GM12874 (cell line): ENCODE data around the gene MEF2C.

Source experiments
- TF ChIP-seq, protein P1 (sequence below): IDR thresholded peaks from 2 replicates; pipeline ENCODE4 v1.5.1; 2011; ENCODE audit warnings: low read depth, mild to moderate bottlenecking, control low read depth, low read length, moderate library complexity; ENCODE audit not compliant: insufficient read depth

MEF2C gene

DNA sequence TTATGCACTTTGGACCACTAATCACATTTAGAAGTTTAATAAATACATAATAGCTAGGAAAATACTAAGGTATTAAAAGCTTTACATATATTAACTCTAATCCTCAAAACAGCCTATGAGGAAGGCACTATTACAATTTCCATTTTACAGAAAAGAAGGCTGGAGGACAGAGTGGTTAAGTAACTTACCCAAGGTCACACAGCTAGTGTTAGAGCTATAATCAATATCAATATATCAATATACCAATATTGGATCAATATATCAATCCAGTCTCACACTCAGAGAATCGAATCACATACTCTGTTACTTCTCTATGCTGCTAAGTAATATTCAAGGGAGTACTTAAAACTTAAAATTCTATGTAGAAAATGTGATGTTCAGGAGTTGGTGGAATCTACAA, 45.2 kb downstream of the MEF2C start:
- TF ChIP-seq, protein P1, sequence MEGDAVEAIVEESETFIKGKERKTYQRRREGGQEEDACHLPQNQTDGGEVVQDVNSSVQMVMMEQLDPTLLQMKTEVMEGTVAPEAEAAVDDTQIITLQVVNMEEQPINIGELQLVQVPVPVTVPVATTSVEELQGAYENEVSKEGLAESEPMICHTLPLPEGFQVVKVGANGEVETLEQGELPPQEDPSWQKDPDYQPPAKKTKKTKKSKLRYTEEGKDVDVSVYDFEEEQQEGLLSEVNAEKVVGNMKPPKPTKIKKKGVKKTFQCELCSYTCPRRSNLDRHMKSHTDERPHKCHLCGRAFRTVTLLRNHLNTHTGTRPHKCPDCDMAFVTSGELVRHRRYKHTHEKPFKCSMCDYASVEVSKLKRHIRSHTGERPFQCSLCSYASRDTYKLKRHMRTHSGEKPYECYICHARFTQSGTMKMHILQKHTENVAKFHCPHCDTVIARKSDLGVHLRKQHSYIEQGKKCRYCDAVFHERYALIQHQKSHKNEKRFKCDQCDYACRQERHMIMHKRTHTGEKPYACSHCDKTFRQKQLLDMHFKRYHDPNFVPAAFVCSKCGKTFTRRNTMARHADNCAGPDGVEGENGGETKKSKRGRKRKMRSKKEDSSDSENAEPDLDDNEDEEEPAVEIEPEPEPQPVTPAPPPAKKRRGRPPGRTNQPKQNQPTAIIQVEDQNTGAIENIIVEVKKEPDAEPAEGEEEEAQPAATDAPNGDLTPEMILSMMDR, result no peak

DNA sequence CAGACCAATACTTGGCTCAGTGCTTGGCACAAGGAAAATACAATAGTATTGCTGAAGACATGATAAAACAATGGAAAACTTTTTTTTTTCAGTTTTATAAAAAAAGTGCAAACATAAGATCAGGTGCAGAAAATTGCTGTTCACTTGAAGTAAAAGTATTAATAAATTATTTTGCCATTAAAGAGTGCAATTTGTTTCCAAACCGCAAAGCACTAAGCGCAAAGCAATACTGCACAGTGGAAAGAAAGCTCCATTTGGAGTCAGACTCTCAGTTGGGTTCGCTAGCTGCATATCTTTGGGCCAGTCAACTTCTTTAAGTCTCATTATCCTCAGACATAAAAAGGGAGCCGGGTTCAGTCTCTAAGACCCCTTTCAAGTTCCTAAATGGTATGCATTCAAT, 45.8 kb downstream of the MEF2C start:
- TF ChIP-seq, protein P1, result no peak

DNA sequence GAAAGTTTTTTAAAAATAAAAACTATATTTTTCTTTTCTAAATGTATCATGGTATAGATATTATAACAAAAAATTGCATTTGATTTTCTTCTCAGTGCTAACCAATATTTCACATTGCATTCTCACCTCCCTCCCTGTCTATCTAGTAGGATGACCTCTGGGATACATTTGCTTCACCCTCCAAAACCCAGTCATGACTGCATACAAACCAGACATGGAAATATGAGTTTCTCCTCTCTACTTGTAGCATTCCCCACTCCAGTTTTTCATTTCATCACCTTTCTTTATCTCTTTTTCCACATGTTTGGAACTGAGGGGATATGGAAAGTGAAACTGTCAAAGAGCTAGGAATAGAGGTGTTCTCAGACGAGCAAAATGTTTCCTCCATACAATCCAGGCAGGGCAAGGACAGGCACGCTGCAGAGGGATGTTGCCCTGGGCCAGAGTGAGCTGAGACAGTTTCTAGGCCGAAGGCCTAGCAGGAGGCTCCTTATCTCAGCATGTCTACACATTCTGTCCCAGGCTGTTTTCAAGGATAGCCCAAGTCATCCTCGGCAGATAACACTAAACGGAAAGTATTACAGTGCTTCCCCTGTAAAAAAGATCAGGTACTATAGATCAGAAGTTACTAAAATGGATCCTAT, 46.7 kb downstream of the MEF2C start:
- TF ChIP-seq, protein P1, result no peak

DNA sequence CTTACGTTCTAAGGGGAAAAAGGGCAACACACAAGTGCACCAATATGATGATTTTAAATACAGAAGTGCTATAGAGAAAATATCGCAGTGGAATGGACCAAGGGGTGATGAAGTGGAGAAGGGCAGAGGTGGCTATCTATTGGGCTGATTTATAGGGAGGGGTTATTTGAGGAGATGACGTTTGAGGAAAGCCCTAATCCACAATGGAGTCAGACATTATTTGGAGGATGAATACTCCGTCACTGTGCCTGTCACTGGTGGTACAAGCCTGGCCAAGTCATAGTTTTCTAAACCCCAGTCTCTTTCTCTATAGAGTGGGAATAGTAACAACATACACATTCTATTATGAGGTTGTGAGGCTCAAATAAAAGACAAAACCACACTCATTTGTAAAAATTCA, 48.5 kb downstream of the MEF2C start:
- TF ChIP-seq, protein P1, result no peak

DNA sequence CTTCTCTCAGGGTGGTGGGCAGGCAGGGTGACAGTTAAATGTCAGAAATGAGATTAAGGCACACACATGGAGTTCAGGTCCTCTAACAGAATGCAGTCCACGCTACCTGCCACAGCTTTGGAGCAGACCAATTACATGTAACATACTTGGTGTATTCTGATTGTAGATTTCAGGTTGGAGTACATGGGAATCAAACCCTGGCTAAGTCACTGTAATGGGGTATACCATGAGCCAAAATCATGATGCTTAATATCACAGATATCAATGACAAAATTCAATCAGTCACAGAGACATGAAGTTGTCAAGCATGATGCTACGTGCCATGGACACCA, 48.9 kb downstream of the MEF2C start:
- TF ChIP-seq, protein P1, result no peak

DNA sequence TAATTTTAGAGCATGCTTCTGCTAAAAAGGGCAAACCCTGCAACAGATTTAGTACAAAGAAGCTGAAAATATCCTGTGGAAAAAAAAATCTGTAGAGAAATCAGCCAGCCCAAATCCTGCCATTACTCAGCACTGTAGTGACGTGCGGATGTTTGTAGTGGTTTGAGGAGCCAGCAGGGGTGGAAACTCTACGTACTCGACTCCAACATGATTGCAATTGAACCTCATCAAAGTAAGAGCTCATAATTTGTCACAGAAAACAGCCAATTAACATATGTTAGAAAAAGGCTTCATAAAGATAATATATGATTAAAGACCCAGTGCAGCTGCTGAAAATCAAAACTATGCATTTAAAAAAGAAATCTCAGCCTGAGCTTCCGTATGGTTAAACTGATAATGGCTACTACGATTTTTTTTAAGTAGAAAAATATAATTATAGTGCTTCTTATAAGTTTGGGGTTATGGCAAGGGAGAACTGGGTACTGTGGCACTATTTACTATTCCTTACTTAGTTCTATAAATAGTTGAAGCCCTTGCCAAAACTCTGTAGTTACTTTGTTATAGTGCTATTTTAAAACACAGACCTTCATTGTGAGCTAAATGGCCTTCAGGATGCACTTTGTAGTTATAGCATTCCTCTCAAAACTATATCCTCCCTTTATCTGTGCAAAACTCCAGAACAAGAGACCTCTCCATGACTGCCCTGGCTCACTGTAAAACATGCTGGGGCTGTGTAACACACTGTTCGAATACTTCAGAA, 49.4 kb downstream of the MEF2C start:
- TF ChIP-seq, protein P1, result no peak

DNA sequence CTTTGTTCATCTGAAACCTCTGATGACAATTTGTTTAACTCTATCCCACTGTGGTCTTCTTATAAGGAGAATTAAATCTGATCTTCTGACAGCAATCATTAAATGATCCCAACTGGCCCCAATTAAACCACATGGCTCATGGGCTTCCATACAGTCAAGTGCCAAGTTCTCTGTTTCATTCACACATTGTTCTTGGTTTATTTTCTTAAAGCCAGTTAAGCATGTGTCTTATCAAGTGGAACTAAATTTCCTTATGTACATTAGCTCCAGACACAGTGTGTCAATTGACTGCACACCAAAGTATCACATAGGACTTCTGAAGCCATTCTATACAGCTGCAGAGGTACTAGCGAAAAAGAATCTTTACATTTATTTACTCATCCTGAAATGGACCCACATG, 51.2 kb downstream of the MEF2C start:
- TF ChIP-seq, protein P1, result no peak
